H1 (cell line): Measurements from ENCODE around the gene C1QL1.

Source experiments
- BACH1 ChIP-seq: IDR thresholded peaks from 2 replicates; pipeline ENCODE4 v1.6.1; 2012; ENCODE audit warnings: low read length, improper control_type of control experiment
- CTCF ChIP-seq, 3 experiments: IDR thresholded peaks; 1 replicate in 2 of 3; 2 replicates in 1 of 3; pipeline versions ENCODE4 v1.5.1 to v1.6.1; 2011; ENCODE audit warnings: low read length in 3 of 3, mild to moderate bottlenecking in 3 of 3, inconsistent platforms in 2 of 3, low read depth in 1 of 3, moderate library complexity in 1 of 3; ENCODE audit not compliant: insufficient read depth in 1 of 3; ENCODE audit errors: control extremely low read depth in 1 of 3
- EZH2 ChIP-seq: fragments of 200-600 bp; sonication (generic); IDR thresholded peaks from 2 replicates; pipeline ENCODE4 v1.7.1; 2012; ENCODE audit warnings: low read depth, mild to moderate bottlenecking, moderate library complexity, low read length, inconsistent platforms; ENCODE audit not compliant: severe bottlenecking
- GTF2F1 ChIP-seq: IDR thresholded peaks from 2 replicates; pipeline ENCODE4 v1.6.1; 2012; ENCODE audit warnings: low read depth, low read length, improper control_type of control experiment, borderline replicate concordance
- MAFK ChIP-seq: IDR thresholded peaks from 2 replicates; pipeline ENCODE4 v1.6.1; 2012; ENCODE audit warnings: low read depth, mild to moderate bottlenecking, improper control_type of control experiment, low read length
- NANOG ChIP-seq: IDR thresholded peaks from 2 replicates; pipeline ENCODE4 v1.6.1; 2011; ENCODE audit warnings: low read length, low read depth, mild to moderate bottlenecking, inconsistent platforms; ENCODE audit not compliant: insufficient read depth, poor library complexity, severe bottlenecking
- POLR2A ChIP-seq, 2 experiments: IDR thresholded peaks; 1 replicate in 1 of 2; 2 replicates in 1 of 2; pipeline ENCODE4 v1.6.1; 2011; ENCODE audit warnings: low read depth in 2 of 2, low read length in 2 of 2, mild to moderate bottlenecking in 2 of 2; ENCODE audit errors: control extremely low read depth in 1 of 2
- SP1 ChIP-seq: IDR thresholded peaks from 2 replicates; pipeline ENCODE4 v1.6.1; 2011; ENCODE audit warnings: low read depth, low read length
- TAF1 ChIP-seq: IDR thresholded peaks from 2 replicates; pipeline ENCODE4 v1.6.1; 2011; ENCODE audit warnings: mild to moderate bottlenecking, low read depth, low read length
- TBP ChIP-seq: IDR thresholded peaks from 2 replicates; pipeline ENCODE4 v1.6.1; 2011; ENCODE audit warnings: low read depth, low read length, improper control_type of control experiment

- TF ChIP-seq CTCF (IDR thresholded peaks at IDR 0.05; ENCODE audit: control extremely low read depth in 1 of 3, insufficient read depth in 1 of 3, low read depth in 1 of 3, low read length in 3 of 3) = no peak
- no peak for TF ChIP-seq SP1
- no peak for TF ChIP-seq BACH1
- no peak for TF ChIP-seq EZH2
- TF ChIP-seq NANOG = no peak
- no peak for TF ChIP-seq MAFK
- TF ChIP-seq POLR2A (IDR thresholded peaks at IDR 0.05; ENCODE audit: control extremely low read depth in 1 of 2, low read depth in 2 of 2, low read length in 2 of 2) = no peak
- TF ChIP-seq TAF1 = no peak
- TF ChIP-seq GTF2F1 = no peak
- no peak for TF ChIP-seq TBP
These were observed 10.7 kb upstream of the C1QL1 start for GRCh38 chr17:44978807-44979206.
